ENCODE data around the gene TP53TG5. TPM values are rescaled to one million over a fixed set of nuclear protein-coding genes. Genes with fewer than 3 reads are reported as not detected.
A peak's percentile ranks its signal among the peaks of the same experiment; 100 is the strongest.

Gene TP53TG5
- polyA plus RNA-seq, 2 donors: 0.13 TPM; not detected in 1

- WGBS, 2 donors: 44 to 46% methylated on average over 6 of the region's 6 CpGs
- Histone ChIP-seq H3K9me3 (ENCODE audit: control insufficient read depth in 2 of 2, insufficient read depth in 1 of 2, low read depth in 1 of 2, low read length in 1 of 2) (no peaks in the 10 kb centered on the region), H3K4me3 (ENCODE audit: low read depth in 1 of 2, low read length in 2 of 2) (peak overlapping the region; percentile 12 to 14), H3K27ac (ENCODE audit: low read depth in 2 of 2, low read length in 1 of 2) (peak overlapping the region; percentile 83 to 98), H3K27me3 (ENCODE audit: control insufficient read depth in 1 of 2, insufficient read depth in 2 of 2, low read length in 2 of 2) (no peaks in the 10 kb centered on the region), H3K36me3 (ENCODE audit: control insufficient read depth in 2 of 2, insufficient read depth in 2 of 2, low read length in 1 of 2) (peaks cover 0 to 4% of the 10 kb centered on the region in 2 donors), H3K4me1 (ENCODE audit: control insufficient read depth in 2 of 2, insufficient read depth in 2 of 2, low read length in 1 of 2) (peaks cover 13 to 38% of the 10 kb centered on the region in 2 donors)
These were observed 35.1 kb downstream of the TP53TG5 start for GRCh38 chr20:45342855-45343531.

DNA sequence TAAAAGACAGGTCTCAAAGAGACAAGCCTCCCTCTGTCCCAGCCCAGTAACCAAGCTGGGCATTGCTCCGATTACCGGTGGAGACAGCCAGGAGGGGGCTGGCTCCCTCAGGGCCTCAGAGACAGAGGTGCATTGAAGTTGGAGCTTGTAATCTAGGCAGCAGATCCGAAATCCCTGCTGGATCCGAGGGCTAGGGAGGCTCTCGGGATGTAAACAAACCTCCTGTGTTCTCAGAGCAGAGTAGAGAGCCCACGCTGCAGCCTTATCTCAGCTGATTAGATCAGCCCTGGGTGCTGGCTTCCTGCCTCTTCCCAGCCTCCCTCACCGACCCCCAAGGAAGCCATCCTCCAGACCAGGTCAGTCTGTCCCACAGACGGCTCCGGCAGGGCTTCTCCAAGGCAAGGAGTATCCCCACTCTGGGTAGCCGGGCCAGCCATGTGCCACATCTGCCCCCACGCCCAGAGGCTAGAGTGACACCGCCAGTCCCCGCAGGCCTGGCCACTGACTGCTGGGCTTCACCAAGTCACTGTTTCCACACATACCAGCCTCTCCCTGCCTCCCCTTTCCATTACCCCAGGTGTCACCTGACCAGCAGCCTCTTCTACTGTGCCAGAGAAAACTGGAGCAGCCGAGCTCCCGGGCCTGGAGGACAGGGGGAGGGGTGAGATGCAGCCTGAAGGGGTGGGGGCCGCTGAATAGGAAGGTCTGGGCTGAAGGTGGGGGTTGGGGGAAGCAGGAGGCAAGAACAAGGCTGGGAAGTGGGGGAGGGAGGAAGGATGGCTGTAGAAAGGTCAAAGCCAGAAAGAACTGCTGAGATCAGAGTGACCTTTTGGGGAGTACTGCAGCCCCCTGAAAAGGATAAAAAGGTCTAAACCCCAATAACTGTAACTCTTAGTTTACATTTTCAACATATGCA, 35.9 kb downstream of the TP53TG5 start:
- WGBS, 2 donors: 25 to 29% methylated on average over 16 of the region's 16 CpGs
- peaks cover 0 to 4% of the 10 kb centered on the region in 2 donors for H3K36me3 ChIP-seq (ENCODE audit: control insufficient read depth in 2 of 2, insufficient read depth in 2 of 2, low read length in 1 of 2)
- H3K9me3 ChIP-seq (ENCODE audit: control insufficient read depth in 2 of 2, insufficient read depth in 1 of 2, low read depth in 1 of 2, low read length in 1 of 2): no peaks in the 10 kb centered on the region
- H3K4me1 ChIP-seq (ENCODE audit: control insufficient read depth in 2 of 2, insufficient read depth in 2 of 2, low read length in 1 of 2): peaks cover 17 to 46% of the 10 kb centered on the region in 2 donors
- H3K27me3 ChIP-seq (ENCODE audit: control insufficient read depth in 1 of 2, insufficient read depth in 2 of 2, low read length in 2 of 2): no peaks in the 10 kb centered on the region
- peak overlapping the region; percentile 83 to 98 for H3K27ac ChIP-seq (ENCODE audit: low read depth in 2 of 2, low read length in 1 of 2)
- H3K4me3 ChIP-seq (ENCODE audit: low read depth in 1 of 2, low read length in 2 of 2): peak overlapping the region; percentile 0 to 33

DNA sequence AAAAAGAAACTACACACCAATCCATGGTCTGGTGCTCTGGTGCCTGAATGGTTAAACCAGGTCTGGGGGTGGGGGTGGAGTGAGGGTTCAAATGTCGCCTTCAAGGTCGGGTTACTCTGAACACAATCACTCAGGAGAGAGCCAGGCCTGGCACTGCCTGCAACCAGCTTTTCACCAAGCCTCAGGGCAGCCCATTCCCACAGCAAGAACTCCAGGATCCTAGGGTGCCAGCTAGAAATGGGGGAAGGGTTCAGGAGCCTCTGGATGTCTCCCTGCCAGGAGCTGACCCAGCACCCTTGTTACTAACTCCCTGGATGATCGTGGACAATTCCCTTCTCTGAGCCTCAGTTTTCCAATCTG, 36.6 kb downstream of the TP53TG5 start:
- WGBS, 2 donors: 27 to 39% methylated on average over 3 of the region's 3 CpGs
- peaks cover 0 to 6% of the 10 kb centered on the region in 2 donors for H3K36me3 ChIP-seq (ENCODE audit: control insufficient read depth in 2 of 2, insufficient read depth in 2 of 2, low read length in 1 of 2)
- H3K27ac ChIP-seq (ENCODE audit: low read depth in 2 of 2, low read length in 1 of 2): peak overlapping the region; percentile 83 to 98
- H3K4me1 ChIP-seq (ENCODE audit: control insufficient read depth in 2 of 2, insufficient read depth in 2 of 2, low read length in 1 of 2): peaks cover 17 to 51% of the 10 kb centered on the region in 2 donors
- H3K9me3 ChIP-seq (ENCODE audit: control insufficient read depth in 2 of 2, insufficient read depth in 1 of 2, low read depth in 1 of 2, low read length in 1 of 2): no peaks in the 10 kb centered on the region
- no peaks in the 10 kb centered on the region for H3K27me3 ChIP-seq (ENCODE audit: control insufficient read depth in 1 of 2, insufficient read depth in 2 of 2, low read length in 2 of 2)
- H3K4me3 ChIP-seq (ENCODE audit: low read depth in 1 of 2, low read length in 2 of 2): peak overlapping the region in 1 of 2 donors; percentile 33

DNA sequence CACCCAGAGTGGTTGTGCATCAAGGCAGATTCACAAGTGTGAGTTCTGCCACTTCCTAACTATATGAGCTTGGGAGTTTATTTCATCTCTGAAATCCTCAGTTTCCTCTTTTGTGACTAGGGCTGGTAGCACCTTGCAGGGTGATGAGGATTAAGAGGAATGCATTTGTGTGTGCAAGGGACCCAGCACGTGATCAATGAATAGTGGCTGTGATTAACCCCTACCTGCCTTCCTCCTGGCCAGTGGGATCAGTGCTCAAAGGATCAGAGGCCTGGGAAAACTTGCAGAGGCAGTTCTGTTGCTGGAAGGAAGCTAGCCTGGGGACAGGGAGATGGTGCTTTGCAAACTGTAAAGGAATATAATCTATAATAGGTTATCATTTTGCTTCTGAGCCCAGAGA, 37.2 kb downstream of the TP53TG5 start:
- peak overlapping the region; percentile 83 to 98 for H3K27ac ChIP-seq (ENCODE audit: low read depth in 2 of 2, low read length in 1 of 2)
- H3K27me3 ChIP-seq (ENCODE audit: control insufficient read depth in 1 of 2, insufficient read depth in 2 of 2, low read length in 2 of 2): no peaks in the 10 kb centered on the region
- H3K4me3 ChIP-seq (ENCODE audit: low read depth in 1 of 2, low read length in 2 of 2): no peak overlapping the region
- WGBS, 2 donors: 30 to 32% methylated on average over 1 of the region's 1 CpG
- H3K9me3 ChIP-seq (ENCODE audit: control insufficient read depth in 2 of 2, insufficient read depth in 1 of 2, low read depth in 1 of 2, low read length in 1 of 2): no peaks in the 10 kb centered on the region
- peaks cover 17 to 54% of the 10 kb centered on the region in 2 donors for H3K4me1 ChIP-seq (ENCODE audit: control insufficient read depth in 2 of 2, insufficient read depth in 2 of 2, low read length in 1 of 2)
- H3K36me3 ChIP-seq (ENCODE audit: control insufficient read depth in 2 of 2, insufficient read depth in 2 of 2, low read length in 1 of 2): peaks cover 0 to 6% of the 10 kb centered on the region in 2 donors

- Histone ChIP-seq H3K9me3 (ENCODE audit: control insufficient read depth in 2 of 2, insufficient read depth in 1 of 2, low read depth in 1 of 2, low read length in 1 of 2) (no peaks in the 10 kb centered on the region), H3K36me3 (ENCODE audit: control insufficient read depth in 2 of 2, insufficient read depth in 2 of 2, low read length in 1 of 2) (peaks cover 5 to 11% of the 10 kb centered on the region in 2 donors), H3K27ac (ENCODE audit: low read depth in 2 of 2, low read length in 1 of 2) (peak overlapping the region; percentile 83 to 98), H3K4me1 (ENCODE audit: control insufficient read depth in 2 of 2, insufficient read depth in 2 of 2, low read length in 1 of 2) (peaks cover 17 to 54% of the 10 kb centered on the region in 2 donors), H3K27me3 (ENCODE audit: control insufficient read depth in 1 of 2, insufficient read depth in 2 of 2, low read length in 2 of 2) (no peaks in the 10 kb centered on the region), H3K4me3 (ENCODE audit: low read depth in 1 of 2, low read length in 2 of 2) (no peak overlapping the region)
- 38% methylated on average over 5 of the region's 5 CpGs for WGBS, 2 donors
These were observed 37.8 kb downstream of the TP53TG5 start for GRCh38 chr20:45340236-45340847.

- WGBS, 2 donors: 77 to 91% methylated on average over 2 of the region's 2 CpGs
- Histone ChIP-seq H3K4me3 (ENCODE audit: low read depth in 1 of 2, low read length in 2 of 2) (no peak overlapping the region), H3K27ac (ENCODE audit: low read depth in 2 of 2, low read length in 1 of 2) (peak overlapping the region; percentile 83 to 98), H3K36me3 (ENCODE audit: control insufficient read depth in 2 of 2, insufficient read depth in 2 of 2, low read length in 1 of 2) (peaks cover 8 to 16% of the 10 kb centered on the region in 2 donors), H3K9me3 (ENCODE audit: control insufficient read depth in 2 of 2, insufficient read depth in 1 of 2, low read depth in 1 of 2, low read length in 1 of 2) (no peaks in the 10 kb centered on the region), H3K27me3 (ENCODE audit: control insufficient read depth in 1 of 2, insufficient read depth in 2 of 2, low read length in 2 of 2) (no peaks in the 10 kb centered on the region), H3K4me1 (ENCODE audit: control insufficient read depth in 2 of 2, insufficient read depth in 2 of 2, low read length in 1 of 2) (peaks cover 17 to 54% of the 10 kb centered on the region in 2 donors)
These were observed 38.3 kb downstream of the TP53TG5 start for GRCh38 chr20:45339799-45340198.

GRCh38 chr20:45339084-45339483, 39.0 kb downstream of the TP53TG5 start:
- H3K27me3 ChIP-seq (ENCODE audit: control insufficient read depth in 1 of 2, insufficient read depth in 2 of 2, low read length in 2 of 2): no peaks in the 10 kb centered on the region
- H3K9me3 ChIP-seq (ENCODE audit: control insufficient read depth in 2 of 2, insufficient read depth in 1 of 2, low read depth in 1 of 2, low read length in 1 of 2): no peaks in the 10 kb centered on the region
- H3K4me3 ChIP-seq (ENCODE audit: low read depth in 1 of 2, low read length in 2 of 2): no peak overlapping the region
- peaks cover 8 to 17% of the 10 kb centered on the region in 2 donors for H3K36me3 ChIP-seq (ENCODE audit: control insufficient read depth in 2 of 2, insufficient read depth in 2 of 2, low read length in 1 of 2)
- H3K4me1 ChIP-seq (ENCODE audit: control insufficient read depth in 2 of 2, insufficient read depth in 2 of 2, low read length in 1 of 2): peaks cover 17 to 54% of the 10 kb centered on the region in 2 donors
- WGBS, 2 donors: 60 to 61% methylated on average over 6 of the region's 6 CpGs
- peak overlapping the region; percentile 83 to 98 for H3K27ac ChIP-seq (ENCODE audit: low read depth in 2 of 2, low read length in 1 of 2)

GRCh38 chr20:45338121-45339030, 39.7 kb downstream of the TP53TG5 start:
- Histone ChIP-seq H3K27ac (ENCODE audit: low read depth in 2 of 2, low read length in 1 of 2) (peak overlapping the region; percentile 83 to 98), H3K9me3 (ENCODE audit: control insufficient read depth in 2 of 2, insufficient read depth in 1 of 2, low read depth in 1 of 2, low read length in 1 of 2) (no peaks in the 10 kb centered on the region), H3K36me3 (ENCODE audit: control insufficient read depth in 2 of 2, insufficient read depth in 2 of 2, low read length in 1 of 2) (peaks cover 8 to 17% of the 10 kb centered on the region in 2 donors), H3K4me1 (ENCODE audit: control insufficient read depth in 2 of 2, insufficient read depth in 2 of 2, low read length in 1 of 2) (peaks cover 15 to 47% of the 10 kb centered on the region in 2 donors), H3K4me3 (ENCODE audit: low read depth in 1 of 2, low read length in 2 of 2) (no peak overlapping the region), H3K27me3 (ENCODE audit: control insufficient read depth in 1 of 2, insufficient read depth in 2 of 2, low read length in 2 of 2) (no peaks in the 10 kb centered on the region)
- 73 to 75% methylated on average over 11 of the region's 11 CpGs for WGBS, 2 donors
